Heart right ventricle (tissue), 16 donors: ENCODE data around the gene KLK13. TPM values are rescaled to one million over a fixed set of nuclear protein-coding genes. Genes with fewer than 3 reads are reported as not detected.

ENCODE experiments used
- ATAC-seq, 8 donors: fragments of 200-7000 bp; cut with Tn5 transposase; one replicate each; pipeline ENCODE4 v1.9.1; 2020; ENCODE audit warnings: mild to moderate bottlenecking in 8 of 8, moderate library complexity in 8 of 8, moderate number of reproducible peaks in 1 of 8
- DNase-seq, 2 donors: peaks; one replicate each; pipeline ENCODE4 v3.0.0-alpha.2; 2020
- H3K27ac ChIP-seq, 10 donors: fragments of 200-600 bp; sonication (generic) in 2 of 10; one replicate each; pipeline versions ENCODE4 v1.5.0 to v1.8.0; 2020 to 2022; ENCODE audit warnings: mild to moderate bottlenecking in 3 of 10
- H3K27me3 ChIP-seq, 7 donors: fragments of 200-600 bp; one replicate each; pipeline ENCODE4 v1.8.0; 2021 to 2022; ENCODE audit warnings: mild to moderate bottlenecking in 2 of 7
- H3K36me3 ChIP-seq, 9 donors: fragments of 200-600 bp; sonication (generic) in 1 of 9; one replicate each; pipeline versions ENCODE4 v1.5.0 to v1.8.0; 2020 to 2022; ENCODE audit warnings: mild to moderate bottlenecking in 2 of 9
- H3K4me1 ChIP-seq, 9 donors: fragments of 200-600 bp; sonication (generic) in 1 of 9; one replicate each; pipeline versions ENCODE4 v1.5.0 to v1.8.0; 2020 to 2022; ENCODE audit warnings: mild to moderate bottlenecking in 4 of 9
- H3K4me3 ChIP-seq, 10 donors: fragments of 200-600 bp; sonication (generic) in 2 of 10; one replicate each; pipeline versions ENCODE4 v1.5.0 to v1.8.0; 2020 to 2022; ENCODE audit warnings: mild to moderate bottlenecking in 7 of 10, moderate library complexity in 2 of 10
- H3K9me3 ChIP-seq, 11 donors: fragments of 200-600 bp in 10 of 11; sonication (generic) in 2 of 11; one replicate each; pipeline versions ENCODE4 v1.5.0 to v1.8.0; 2013 to 2022; ENCODE audit warnings: mild to moderate bottlenecking in 2 of 11, control low read depth in 1 of 11, moderate library complexity in 1 of 11
- CTCF ChIP-seq, 9 donors: fragments of 200-600 bp; sonication (generic) in 2 of 9; IDR thresholded peaks; one replicate each; pipeline versions ENCODE4 v1.5.0 to v1.8.0; 2021 to 2022; ENCODE audit warnings: antibody characterized with exemption in 9 of 9, mild to moderate bottlenecking in 5 of 9, moderate library complexity in 1 of 9
- WGBS, 2 donors: extraction: QIAGEN DNeasy Blood & Tissue Kit; methylation state at CpG; one replicate each; pipeline ENCODE4 v1.1.7; 2013; ENCODE audit warnings: inconsistent platforms in 1 of 2; 5-methylcytosine and 5-hydroxymethylcytosine counted together
- intact Hi-C, 10 donors: fragments of 100-400 bp; cut with DNase I; formaldehyde crosslinking; loops; one replicate each; pipeline versions ENCODE4 v1.11.1 to v1.14.2; 2022
- long read RNA-seq, 3 donors: library from polyadenylated mRNA; unstranded; transcript quantifications; one replicate each; pipeline ENCODE4 v2.0.0, GENCODE V29; 2020 to 2021
- polyA plus RNA-seq, 2 donors: library from polyadenylated mRNA; stranded (reverse); fragments of 200-250 nt; gene quantifications; one replicate each; pipeline ENCODE4 v1.2.3, GENCODE V29; 2013
- total RNA-seq, 10 donors: library from RNA; stranded (reverse); fragmentation: NEBNext Ultra II Directional in 3 of 10; extraction: Animal tissue kit (Norgen Biotek cat#: 25700) in 3 of 10; gene quantifications; one replicate each; pipeline versions ENCODE4 v1.2.1 to v1.2.4, GENCODE V29; 2021 to 2023
- donor health status: Arrhythmogenic right ventricular cardiomyopathy.
- donor health status: ischemic (EF 13 %, LVEDD 7.1; RV severe dilation, severe dysfunction).
- donor health status: healthy with polysubstance abuse.
- donor health status: DM: no; HTN: yes; CAD: no.
- donor health status: DM: no; HTN: no; CAD: no.
- donor health status: ischemic (EF 25% LVEDD 6.9; RV normal size, moderate dysfunction).
- donor health status: ischemic (EF 25% LVEDD 5.7; RV mildly dilated, moderate dysfunction).
- donor health status: healthy.
- donor health status: DM: yes; HTN: yes; CAD: no.
- donor health status: Ischemic cardiomyopathy.
- donor health status: ischemic (EF 35%, LVEDD 5.7; RV mildly dilated, moderate dysfunction).
- donor health status: nonischemic (EF 11% LVEDD 7.7; RV severe dilation, severe dysfunction).
- donor health status: DM: yes; HTN: yes; CAD: no.
- donor health status: PGD.
- donor health status: ischemic (EF 29% LVEDD 5.4; RV normal size, mild dysfunction).
- donor health status: nonischemic (EF 23%, LVEDD 6.1; RV moderate dilation, normal function).

Gene KLK13
- total RNA-seq = under 1 TPM in 1 of 10 donors, not detected in 9; 0.32 TPM
- 1 to 10 TPM in 1 of 2 donors, not detected in 1; 1.3 TPM for polyA plus RNA-seq
- long read RNA-seq, donor 1 = 0 reads
- long read RNA-seq, donor 2 = 0 reads
- long read RNA-seq, donor 3 = 0 reads

- H3K9me3 ChIP-seq = no peaks in the 10 kb centered on the region
- H3K27ac ChIP-seq = peak within 1 kb of the TSS in 3 of 10 donors; percentile 28 to 36 (median 31)
- ATAC-seq (peak; percentile 74 to 91 (median 88)), DNase-seq (peak; percentile 51 to 60)
- H3K4me3 ChIP-seq = peak within 1 kb of the TSS in 9 of 10 donors; percentile 17 to 46 (median 29)
- intact Hi-C loops = no loop called here
- H3K36me3 ChIP-seq = no peaks in the 10 kb centered on the region
- peaks cover 0 to 37% (median 21%) of the 10 kb centered on the region in 7 donors for H3K27me3 ChIP-seq
- no peak for TF ChIP-seq CTCF (IDR thresholded peaks at IDR 0.05)
- H3K4me1 ChIP-seq = peaks cover 0 to 16% (median 9%) of the 10 kb centered on the region in 9 donors
- 10 to 13% methylated on average over 38 of the region's 38 CpGs for WGBS, 2 donors
Observed at GRCh38 chr19:51064534-51065220, at the start of gene KLK13. KLK13 (minus strand) TSS chr19:51065092; CDS start chr19:51065067, 25 bp downstream.

GRCh38 chr19:51114087-51114729, 49.3 kb upstream of the KLK13 start:
- TF ChIP-seq CTCF (IDR thresholded peaks at IDR 0.05) = no peak
- DNase-seq = no peak
- peaks cover 0 to 23% (median 10%) of the 10 kb centered on the region in 7 donors for H3K27me3 ChIP-seq
- peak overlapping the region in 1 of 10 donors; percentile 67 for H3K27ac ChIP-seq
- H3K4me3 ChIP-seq = no peak overlapping the region
- WGBS, 2 donors = 79 to 81% methylated on average over 6 of the region's 6 CpGs
- no peak for ATAC-seq
- H3K9me3 ChIP-seq = no peaks in the 10 kb centered on the region
- H3K36me3 ChIP-seq = no peaks in the 10 kb centered on the region
- peaks cover 0 to 28% (median 0%) of the 10 kb centered on the region in 9 donors for H3K4me1 ChIP-seq
- intact Hi-C loops = no loop called here

GRCh38 chr19:51111606-51112005, 46.7 kb upstream of the KLK13 start:
- no peak for DNase-seq
- Histone ChIP-seq H3K4me1 (peaks cover 0 to 41% (median 15%) of the 10 kb centered on the region in 9 donors), H3K27ac (no peak overlapping the region), H3K4me3 (no peak overlapping the region), H3K27me3 (peaks cover 0 to 22% (median 6%) of the 10 kb centered on the region in 7 donors), H3K9me3 (no peaks in the 10 kb centered on the region), H3K36me3 (no peaks in the 10 kb centered on the region)
- WGBS, 2 donors = 38 to 42% methylated on average over 6 of the region's 6 CpGs
- intact Hi-C loops = no loop called here
- ATAC-seq = no peak
- TF ChIP-seq CTCF (IDR thresholded peaks at IDR 0.05) = no peak

- no peak for DNase-seq
- Histone ChIP-seq H3K36me3 (no peaks in the 10 kb centered on the region), H3K4me3 (no peak overlapping the region), H3K27me3 (peaks cover 0 to 13% (median 0%) of the 10 kb centered on the region in 7 donors), H3K27ac (no peak overlapping the region), H3K9me3 (no peaks in the 10 kb centered on the region), H3K4me1 (peaks cover 0 to 41% (median 15%) of the 10 kb centered on the region in 9 donors)
- 68 to 80% methylated on average over 1 of the region's 1 CpG for whole genome bisulfite sequencing, 2 donors
- no peak for ATAC-seq
- intact Hi-C loops = no loop called here
- no peak for TF ChIP-seq CTCF (IDR thresholded peaks at IDR 0.05)
Observed at GRCh38 chr19:51110666-51110971, 45.7 kb upstream of the KLK13 start.
